Spleen (tissue), 11 donors: Measurements from ENCODE around the gene FBXW7. TPM values are rescaled to one million over a fixed set of nuclear protein-coding genes. Genes with fewer than 3 reads are reported as not detected.

Experiments
- DNase-seq: peaks from one replicate; pipeline ENCODE4 v3.0.0-alpha.2; 2020
- H3K27ac ChIP-seq, 8 donors: fragments of 200-600 bp; sonication (generic) in 7 of 8; 1 replicate in 4 of 8; 2 replicates in 4 of 8; pipeline versions ENCODE4 v1.5.0 to v1.8.0; 2016 to 2021; ENCODE audit warnings: inconsistent platforms in 4 of 8, mild to moderate bottlenecking in 4 of 8, moderate library complexity in 1 of 8
- H3K27me3 ChIP-seq, 7 donors: fragments of 200-600 bp; sonication (generic) in 6 of 7; replicated peaks in 1 of 7; 1 replicate in 4 of 7; 2 replicates in 3 of 7; pipeline versions ENCODE4 v1.5.0 to v1.8.0; 2016 to 2021; ENCODE audit warnings: inconsistent platforms in 3 of 7, mild to moderate bottlenecking in 1 of 7
- H3K36me3 ChIP-seq, 6 donors: fragments of 200-600 bp; sonication (generic) in 5 of 6; 1 replicate in 4 of 6; 2 replicates in 2 of 6; pipeline versions ENCODE4 v1.5.0 to v1.8.0; 2016 to 2021; ENCODE audit warnings: inconsistent platforms in 2 of 6
- H3K4me1 ChIP-seq, 6 donors: fragments of 200-600 bp; sonication (generic) in 5 of 6; 1 replicate in 3 of 6; 2 replicates in 3 of 6; pipeline versions ENCODE4 v1.5.0 to v1.8.0; 2016 to 2021; ENCODE audit warnings: inconsistent platforms in 3 of 6
- H3K4me3 ChIP-seq, 8 donors: fragments of 200-600 bp; sonication (generic) in 7 of 8; 1 replicate in 4 of 8; 2 replicates in 4 of 8; pipeline versions ENCODE4 v1.5.0 to v1.8.0; 2016 to 2021; ENCODE audit warnings: inconsistent platforms in 4 of 8, mild to moderate bottlenecking in 4 of 8, moderate library complexity in 2 of 8
- H3K9me3 ChIP-seq, 8 donors: fragments of 200-600 bp; sonication (generic) in 7 of 8; 1 replicate in 4 of 8; 2 replicates in 4 of 8; pipeline versions ENCODE4 v1.5.0 to v1.8.0; 2016 to 2021; ENCODE audit warnings: inconsistent platforms in 4 of 8
- POLR2A ChIP-seq, 3 donors: fragments of 450-650 bp; IDR thresholded peaks; one replicate each; pipeline ENCODE4 v1.5.1; 2017; ENCODE audit warnings: antibody characterized with exemption in 3 of 3, mild to moderate bottlenecking in 1 of 3
- POLR2AphosphoS5 ChIP-seq, 3 donors: sonication (generic); formaldehyde crosslinking; IDR thresholded peaks; one replicate each; pipeline ENCODE4 v1.5.1; 2017; ENCODE audit warnings: antibody characterized with exemption in 3 of 3
- WGBS, 5 donors: extraction: QIAGEN DNeasy Blood & Tissue Kit in 3 of 5; methylation state at CpG; one replicate each; pipeline versions ENCODE4 v1.1.5 to v1.1.7; 2013 to 2018; 5-methylcytosine and 5-hydroxymethylcytosine counted together
- intact Hi-C: fragments of 100-400 bp; cut with DNase I; formaldehyde crosslinking; loops from one replicate; pipeline ENCODE4 v1.15.0; 2023; ENCODE audit warnings: low total_unique reads
- polyA plus RNA-seq, 3 donors: library from polyadenylated mRNA; stranded (reverse); fragments of 200-250 nt; gene quantifications; one replicate each; pipeline ENCODE4 v1.2.1, GENCODE V29; 2013
- total RNA-seq, 7 donors: library from RNA; depleted of rRNA in 3 of 7; stranded (reverse); fragments of >200 nt in 3 of 7; fragmentation: NEBNext Ultra II Directional in 4 of 7; extraction: Animal tissue kit (Norgen Biotek cat#: 25700) in 4 of 7; gene quantifications; one replicate each; pipeline versions ENCODE4 v1.1.0 to v1.2.1, GENCODE V29; 2016 to 2021
- TF ChIP-seq, protein P1 (sequence below), 11 experiments: fragments of 200-600 bp in 7 of 11; fragments of 450-650 bp in 4 of 11; sonication (generic) in 4 of 11; IDR thresholded peaks in 8 of 11; conservative IDR thresholded peaks in 3 of 11; 1 replicate in 7 of 11; 2 replicates in 4 of 11; pipeline versions ENCODE4 v1.4.0 to v1.8.0; 2016 to 2021; ENCODE audit warnings: antibody characterized with exemption in 11 of 11, inconsistent platforms in 4 of 11, mild to moderate bottlenecking in 1 of 11
- donor health status: healthy with polysubstance abuse.
- donor health status: DM: no; HTN: no; CAD: no; lungs with moderate emphysema.
- donor health status: DM: no; HTN: no; CAD: no.
- donor health status: Bipolar disorder and iron deficiency.
- donor health status: healthy.
- donor health status: DM: no; HTN: no; CAD: no.
- donor health status: DM: yes; HTN: yes; CAD: no.

Gene FBXW7
- total and polyA plus RNA-seq, 10 donors = 11.5 to 140 (median 79.9) TPM

DNA sequence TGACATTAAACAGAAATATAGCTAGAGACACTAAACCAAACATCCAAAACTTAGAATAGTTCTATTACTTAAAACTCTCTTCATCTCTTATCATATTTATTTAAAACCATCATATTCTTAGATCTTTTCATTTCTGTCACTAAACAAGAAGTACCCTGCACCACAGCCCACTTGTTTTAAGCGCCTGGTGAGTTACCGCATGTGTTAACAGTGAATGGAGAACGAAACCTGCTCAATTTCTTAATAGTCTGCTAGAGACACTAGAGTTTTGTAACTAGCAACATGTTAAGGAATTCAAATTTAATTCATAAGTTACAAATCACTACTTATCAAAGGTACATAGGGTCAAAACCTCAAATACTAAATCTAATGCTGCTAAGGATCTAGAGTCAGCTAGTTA is 111.5 kb downstream of the FBXW7 start:
- Histone ChIP-seq H3K4me1 (peaks cover 0 to 20% (median 7%) of the 10 kb centered on the region in 6 donors), H3K9me3 (no peaks in the 10 kb centered on the region), H3K27ac (no peak overlapping the region), H3K4me3 (no peak overlapping the region), H3K27me3 (no peaks in the 10 kb centered on the region), H3K36me3 (peaks cover 0 to 15% (median 0%) of the 10 kb centered on the region in 6 donors)
- intact Hi-C loops = no loop called here
- TF ChIP-seq POLR2AphosphoS5 (IDR thresholded peaks at IDR 0.05) (no peak), POLR2A (IDR thresholded peaks at IDR 0.05) (no peak)
- TF ChIP-seq, protein P1, sequence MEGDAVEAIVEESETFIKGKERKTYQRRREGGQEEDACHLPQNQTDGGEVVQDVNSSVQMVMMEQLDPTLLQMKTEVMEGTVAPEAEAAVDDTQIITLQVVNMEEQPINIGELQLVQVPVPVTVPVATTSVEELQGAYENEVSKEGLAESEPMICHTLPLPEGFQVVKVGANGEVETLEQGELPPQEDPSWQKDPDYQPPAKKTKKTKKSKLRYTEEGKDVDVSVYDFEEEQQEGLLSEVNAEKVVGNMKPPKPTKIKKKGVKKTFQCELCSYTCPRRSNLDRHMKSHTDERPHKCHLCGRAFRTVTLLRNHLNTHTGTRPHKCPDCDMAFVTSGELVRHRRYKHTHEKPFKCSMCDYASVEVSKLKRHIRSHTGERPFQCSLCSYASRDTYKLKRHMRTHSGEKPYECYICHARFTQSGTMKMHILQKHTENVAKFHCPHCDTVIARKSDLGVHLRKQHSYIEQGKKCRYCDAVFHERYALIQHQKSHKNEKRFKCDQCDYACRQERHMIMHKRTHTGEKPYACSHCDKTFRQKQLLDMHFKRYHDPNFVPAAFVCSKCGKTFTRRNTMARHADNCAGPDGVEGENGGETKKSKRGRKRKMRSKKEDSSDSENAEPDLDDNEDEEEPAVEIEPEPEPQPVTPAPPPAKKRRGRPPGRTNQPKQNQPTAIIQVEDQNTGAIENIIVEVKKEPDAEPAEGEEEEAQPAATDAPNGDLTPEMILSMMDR (IDR thresholded peaks at IDR 0.05 in 8 of 11, conservative IDR thresholded peaks at IDR 0.05 in 3 of 11) = no peak
- WGBS, 5 donors = 78 to 88% (median 83%) methylated on average over 3 of the region's 3 CpGs
- no peak for DNase-seq

DNA sequence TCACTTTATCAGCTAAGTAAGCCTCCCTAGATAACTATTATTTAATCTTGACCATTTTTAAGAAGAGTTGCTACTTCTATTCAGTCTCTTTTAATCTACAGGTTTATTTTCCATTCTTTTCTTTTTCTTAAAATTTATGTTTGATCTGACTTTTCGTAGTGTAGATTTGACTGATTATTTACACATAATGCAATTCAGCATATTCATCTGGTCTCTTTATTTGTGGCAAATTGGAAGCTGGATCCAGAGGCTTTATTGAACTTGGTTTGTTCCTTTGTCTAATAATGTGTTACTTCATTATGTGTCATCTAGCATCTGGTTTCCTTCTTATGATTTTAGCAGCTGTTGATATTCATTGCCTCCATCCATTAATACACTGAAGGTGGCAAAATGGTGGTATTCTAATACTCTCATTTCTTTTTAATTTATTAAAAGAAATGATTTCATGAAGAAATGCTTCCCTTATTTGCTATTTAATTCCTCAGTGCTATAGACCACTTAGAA is 113.0 kb downstream of the FBXW7 start:
- Histone ChIP-seq H3K4me1 (peaks cover 0 to 20% (median 7%) of the 10 kb centered on the region in 6 donors), H3K27me3 (no peaks in the 10 kb centered on the region), H3K27ac (no peak overlapping the region), H3K4me3 (no peak overlapping the region), H3K9me3 (no peaks in the 10 kb centered on the region), H3K36me3 (peaks cover 0 to 2% (median 0%) of the 10 kb centered on the region in 6 donors)
- intact Hi-C loops = no loop called here
- WGBS, 5 donors = 94 to 98% (median 96%) methylated on average over 1 of the region's 1 CpG
- no peak for TF ChIP-seq POLR2A (IDR thresholded peaks at IDR 0.05)
- TF ChIP-seq, protein P1 (IDR thresholded peaks at IDR 0.05 in 8 of 11, conservative IDR thresholded peaks at IDR 0.05 in 3 of 11) = no peak
- no peak for TF ChIP-seq POLR2AphosphoS5 (IDR thresholded peaks at IDR 0.05)
- DNase-seq = no peak

DNA sequence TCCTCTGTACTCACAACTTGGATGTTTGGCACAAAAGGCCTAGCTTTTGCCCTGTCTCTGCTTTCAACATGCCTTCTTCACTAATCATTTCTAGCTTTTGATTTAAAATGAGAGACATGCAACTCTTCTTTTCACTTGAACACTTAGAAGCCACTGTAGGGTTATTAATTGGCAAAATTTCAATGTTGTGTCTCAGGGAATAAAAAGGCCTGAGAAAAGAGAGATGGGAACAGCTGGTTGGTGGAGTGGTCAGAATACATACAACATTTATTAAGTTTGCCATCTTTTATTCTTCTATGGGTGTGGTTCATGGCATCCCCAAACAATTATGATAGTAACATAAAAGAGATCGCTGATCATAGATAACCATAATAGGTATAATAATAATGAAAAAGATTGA is 114.3 kb downstream of the FBXW7 start:
- Histone ChIP-seq H3K4me3 (no peak overlapping the region), H3K9me3 (no peaks in the 10 kb centered on the region), H3K36me3 (no peaks in the 10 kb centered on the region), H3K27me3 (no peaks in the 10 kb centered on the region), H3K27ac (no peak overlapping the region), H3K4me1 (peaks cover 0 to 21% (median 7%) of the 10 kb centered on the region in 6 donors)
- DNase-seq = no peak
- intact Hi-C loops = no loop called here
- TF ChIP-seq, protein P1 (IDR thresholded peaks at IDR 0.05 in 8 of 11, conservative IDR thresholded peaks at IDR 0.05 in 3 of 11) = no peak
- TF ChIP-seq POLR2AphosphoS5 (IDR thresholded peaks at IDR 0.05) (no peak), POLR2A (IDR thresholded peaks at IDR 0.05) (no peak)
- 94 to 98% (median 95%) methylated on average over 1 of the region's 1 CpG for WGBS, 5 donors

DNA sequence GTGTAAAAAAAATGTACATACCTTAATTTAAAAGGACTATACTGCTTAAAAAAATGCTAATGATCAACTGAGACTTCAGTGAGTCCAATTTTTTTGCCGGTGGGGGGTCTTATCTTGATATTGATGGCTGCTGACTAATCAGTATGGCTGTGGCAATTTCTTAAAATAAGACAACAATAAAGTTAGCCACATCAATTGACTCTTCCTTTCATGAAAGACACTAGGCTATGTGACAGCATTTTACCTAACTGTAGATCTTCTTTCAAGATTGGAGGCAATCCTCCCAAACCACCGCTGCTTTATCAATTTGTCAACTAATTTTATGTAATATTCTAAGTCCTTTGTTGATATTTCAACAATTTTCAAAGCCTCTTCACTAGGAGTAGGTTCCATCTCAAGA is 116.1 kb downstream of the FBXW7 start:
- Histone ChIP-seq H3K9me3 (no peaks in the 10 kb centered on the region), H3K4me1 (peaks cover 0 to 21% (median 4%) of the 10 kb centered on the region in 6 donors), H3K36me3 (no peaks in the 10 kb centered on the region), H3K27me3 (no peaks in the 10 kb centered on the region), H3K27ac (no peak overlapping the region), H3K4me3 (no peak overlapping the region)
- TF ChIP-seq POLR2A (IDR thresholded peaks at IDR 0.05) = no peak
- TF ChIP-seq POLR2AphosphoS5 (IDR thresholded peaks at IDR 0.05) = no peak
- TF ChIP-seq, protein P1 (IDR thresholded peaks at IDR 0.05 in 8 of 11, conservative IDR thresholded peaks at IDR 0.05 in 3 of 11) = no peak
- WGBS, 5 donors = 84 to 91% (median 87%) methylated on average over 2 of the region's 2 CpGs
- intact Hi-C loops = no loop called here
- no peak for DNase-seq
